Endothelial cell of umbilical vein (primary cell): ENCODE data around the gene EVX2. TPM values are rescaled to one million over a fixed set of nuclear protein-coding genes. Genes with fewer than 3 reads are reported as not detected.

Experiments
- BruUV-seq: library from RNA; stranded (reverse); fragments of 400-500 nt; replicated peaks from 2 replicates; lab custom pipeline; 2021; lab: Mats Ljungman, UMichigan
- CTCF ChIA-PET: fragments of 300-600, 350-600 bp; sonication (Branson Sonifier 250); formaldehyde crosslinking; loops from one replicate; lab custom pipeline; 2021; ENCODE audit warnings: antibody characterized with exemption, inconsistent platforms; lab: Charles Lee
- POLR2A ChIA-PET: fragments of 300-600, 350-600 bp; sonication (Branson Sonifier 250); formaldehyde crosslinking; loops from one replicate; lab custom pipeline; 2021; ENCODE audit warnings: antibody characterized with exemption, inconsistent platforms; lab: Charles Lee
- DNase-seq: peaks from one replicate; pipeline ENCODE4 v3.0.0-alpha.2; 2011; ENCODE audit warnings: low read depth, low spot score
- FAIRE-seq: peaks from 2 replicates; lab custom pipeline; 2011; peaks lifted over from hg19 to GRCh38; lab: Jason Lieb, UNC
- H2AFZ ChIP-seq: 2 replicates; pipeline ENCODE4 v1.6.0; 2012; ENCODE audit warnings: low read depth, low read length, control low read depth, inconsistent platforms
- H3K27ac ChIP-seq: 2 replicates; pipeline ENCODE4 v1.5.1; 2011; ENCODE audit warnings: low read depth, mild to moderate bottlenecking, control low read depth, low read length, moderate library complexity; ENCODE audit not compliant: insufficient read depth
- H3K27me3 ChIP-seq, 2 experiments: 2 replicates each; pipeline versions ENCODE4 v1.6.0 to v1.6.1; 2011; ENCODE audit warnings: low read length in 2 of 2, mixed read lengths in 1 of 2; ENCODE audit not compliant: control insufficient read depth in 2 of 2, insufficient read depth in 2 of 2
- H3K36me3 ChIP-seq, 2 experiments: 2 replicates in 1 of 2; 3 replicates in 1 of 2; pipeline ENCODE4 v1.5.1; 2011; ENCODE audit warnings: low read length in 2 of 2, mild to moderate bottlenecking in 1 of 2, moderate library complexity in 1 of 2; ENCODE audit not compliant: control insufficient read depth in 2 of 2, insufficient read depth in 2 of 2; ENCODE audit errors: extremely low read depth in 1 of 2
- H3K4me1 ChIP-seq: 3 replicates; pipeline ENCODE4 v1.5.1; 2011; ENCODE audit warnings: mild to moderate bottlenecking, low read length; ENCODE audit not compliant: control insufficient read depth, insufficient read depth; ENCODE audit errors: extremely low read depth
- H3K4me2 ChIP-seq: 2 replicates; pipeline ENCODE4 v1.6.1; 2011; ENCODE audit warnings: low read length, control low read depth, mixed read lengths; ENCODE audit not compliant: insufficient read depth
- H3K4me3 ChIP-seq, 3 experiments: fragments of 200-600 bp in 1 of 3; sonication (generic), shearing (Covaris generic) in 1 of 3; replicated peaks in 1 of 3; 2 replicates each; pipeline ENCODE4 v1.5.1; 2011 to 2016; ENCODE audit warnings: control low read depth in 3 of 3, low read length in 3 of 3, mild to moderate bottlenecking in 2 of 3, inconsistent platforms in 1 of 3, low read depth in 1 of 3, moderate library complexity in 1 of 3; ENCODE audit not compliant: insufficient read depth in 1 of 3
- H3K79me2 ChIP-seq: 2 replicates; pipeline ENCODE4 v1.6.0; 2012; ENCODE audit warnings: low read length, inconsistent platforms; ENCODE audit not compliant: control insufficient read depth, insufficient read depth
- H3K9ac ChIP-seq: replicated peaks from 2 replicates; pipeline ENCODE3; 2011; ENCODE audit warnings: low read length, control low read depth; ENCODE audit not compliant: insufficient read depth; ENCODE audit errors: extremely low read depth
- H3K9me1 ChIP-seq: replicated peaks from 3 replicates; pipeline ENCODE4 v1.6.0; 2011; ENCODE audit warnings: mild to moderate bottlenecking, low read length; ENCODE audit not compliant: control insufficient read depth, insufficient read depth; ENCODE audit errors: extremely low read depth
- H3K9me3 ChIP-seq: replicated peaks from 2 replicates; pipeline ENCODE4 v1.5.1; 2012; ENCODE audit warnings: low read length, inconsistent platforms; ENCODE audit not compliant: control insufficient read depth, insufficient read depth
- H4K20me1 ChIP-seq: replicated peaks from 2 replicates; pipeline ENCODE3; 2011; ENCODE audit warnings: mild to moderate bottlenecking, low read length; ENCODE audit not compliant: control insufficient read depth, insufficient read depth; ENCODE audit errors: extremely low read depth
- EZH2 ChIP-seq: IDR thresholded peaks from 2 replicates; pipeline ENCODE4 v1.6.1; 2012; ENCODE audit warnings: borderline replicate concordance, low read depth, mild to moderate bottlenecking, moderate library complexity, low read length, inconsistent platforms; ENCODE audit not compliant: severe bottlenecking
- FOS ChIP-seq: IDR thresholded peaks from 2 replicates; pipeline ENCODE4 v1.6.1; 2011; ENCODE audit warnings: mild to moderate bottlenecking, low read length, moderate library complexity, borderline replicate concordance; ENCODE audit not compliant: insufficient read depth
- GATA2 ChIP-seq: IDR thresholded peaks from 2 replicates; pipeline ENCODE4 v1.7.0; 2011; ENCODE audit warnings: low read depth, mild to moderate bottlenecking, moderate library complexity, mixed read lengths, low read length; ENCODE audit not compliant: insufficient read length, insufficient read depth
- JUN ChIP-seq: IDR thresholded peaks from 2 replicates; pipeline ENCODE4 v1.6.1; 2011; ENCODE audit warnings: borderline replicate concordance, low read depth; ENCODE audit not compliant: insufficient read length, insufficient read depth
- MAX ChIP-seq: IDR thresholded peaks from 2 replicates; pipeline ENCODE4 v1.6.1; 2011; ENCODE audit not compliant: insufficient read depth, insufficient read length
- MYC ChIP-seq: IDR thresholded peaks from one replicate; pipeline ENCODE4 v1.6.1; 2011; ENCODE audit warnings: mild to moderate bottlenecking, low read depth, low read length
- POLR2A ChIP-seq: IDR thresholded peaks from 2 replicates; pipeline ENCODE4 v1.6.1; 2012; ENCODE audit warnings: low read depth, mild to moderate bottlenecking, control low read depth, low read length
- POLR2AphosphoS5 ChIP-seq: IDR thresholded peaks from 2 replicates; pipeline ENCODE4 v1.6.1; 2012; ENCODE audit warnings: low read depth, mild to moderate bottlenecking, control low read depth, low read length, moderate library complexity; ENCODE audit not compliant: insufficient read depth
- dilution Hi-C: fragments of 300-500 bp; cut with MboI; formaldehyde crosslinking; loops from one replicate; pipeline ENCODE4 v1.15.0; 2019; ENCODE audit warnings: low sequenced_read_pairs; ENCODE audit not compliant: extremely low pct_ligation_motif_present
- intact Hi-C: fragments of 100-400 bp; cut with micrococcal nuclease; formaldehyde crosslinking; loops from one replicate; pipeline ENCODE4 v1.10.0; 2022
- polyA plus RNA-seq, 4 experiments: library from polyadenylated mRNA; depleted of rRNA in 3 of 4; stranded (reverse) in 3 of 4; unstranded in 1 of 4; fragments of >200 nt; gene quantifications; 2 replicates each; pipeline versions ENCODE4 v1.2.1 to v1.2.3, GENCODE V29; 2011 to 2012; ENCODE audit warnings: missing spikeins in 1 of 4
- total RNA-seq: library from RNA; stranded (reverse); gene quantifications from 2 replicates; pipeline ENCODE4 v1.2.3, GENCODE V29; 2021
- TF ChIP-seq, protein P1 (sequence below), 2 donors: IDR thresholded peaks; 1 replicate in 1 of 2; 2 replicates in 1 of 2; pipeline ENCODE4 v1.5.1; 2011; ENCODE audit warnings: low read length in 2 of 2, mild to moderate bottlenecking in 2 of 2, moderate library complexity in 2 of 2, control low read depth in 1 of 2, inconsistent platforms in 1 of 2, low read depth in 1 of 2; ENCODE audit not compliant: insufficient read depth in 1 of 2; ENCODE audit errors: extremely low read depth in 1 of 2

Gene EVX2
- total and polyA plus RNA-seq, 2 donors (not counting 3 experiments of a cell fraction or from before 2014, with no cell fraction given) = not detected

DNA sequence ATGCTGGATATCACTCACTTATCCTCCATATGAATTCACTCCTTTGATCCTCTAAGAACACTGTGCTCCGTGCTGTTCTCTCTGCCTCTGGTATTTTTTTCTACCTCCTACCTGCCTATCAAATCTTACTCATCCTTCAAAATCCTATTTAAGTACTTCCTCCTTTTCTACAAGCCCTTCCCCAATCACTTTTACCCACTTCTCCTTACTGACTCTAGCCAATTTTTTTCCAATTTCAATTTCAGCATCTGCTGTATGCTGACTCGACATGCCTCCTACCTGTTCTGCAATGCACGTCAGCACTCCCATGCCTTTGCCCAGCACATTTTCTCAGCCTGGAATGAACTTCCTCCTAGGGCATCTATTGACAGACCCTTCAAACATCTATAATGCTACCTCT, 44.4 kb downstream of the EVX2 start:
- Histone ChIP-seq H3K79me2 (no peaks in the 10 kb centered on the region), H3K9me3 (no peaks in the 10 kb centered on the region), H2AFZ (no peak overlapping the region), H3K9me1 (no peaks in the 10 kb centered on the region), H3K27ac (no peak overlapping the region), H3K36me3 (no peaks in the 10 kb centered on the region), H3K4me2 (no peak overlapping the region), H3K27me3 (peaks cover 3 to 7% of the 10 kb centered on the region in 2 experiments), H3K9ac (no peak overlapping the region), H3K4me3 (no peak overlapping the region), H4K20me1 (no peaks in the 10 kb centered on the region), H3K4me1 (no peaks in the 10 kb centered on the region)
- dilution Hi-C loops (no loop called here), intact Hi-C loops (no loop called here)
- DNase-seq (no peak), FAIRE-seq (no peak)
- ChIA-PET POLR2A (no interaction called here), CTCF (no interaction called here)
- BruUV-seq = no TSS peak
- TF ChIP-seq MYC (no peak), EZH2 (no peak), POLR2A (no peak), JUN (no peak), MAX (no peak), FOS (no peak), POLR2AphosphoS5 (no peak), GATA2 (no peak)
- TF ChIP-seq, protein P1, sequence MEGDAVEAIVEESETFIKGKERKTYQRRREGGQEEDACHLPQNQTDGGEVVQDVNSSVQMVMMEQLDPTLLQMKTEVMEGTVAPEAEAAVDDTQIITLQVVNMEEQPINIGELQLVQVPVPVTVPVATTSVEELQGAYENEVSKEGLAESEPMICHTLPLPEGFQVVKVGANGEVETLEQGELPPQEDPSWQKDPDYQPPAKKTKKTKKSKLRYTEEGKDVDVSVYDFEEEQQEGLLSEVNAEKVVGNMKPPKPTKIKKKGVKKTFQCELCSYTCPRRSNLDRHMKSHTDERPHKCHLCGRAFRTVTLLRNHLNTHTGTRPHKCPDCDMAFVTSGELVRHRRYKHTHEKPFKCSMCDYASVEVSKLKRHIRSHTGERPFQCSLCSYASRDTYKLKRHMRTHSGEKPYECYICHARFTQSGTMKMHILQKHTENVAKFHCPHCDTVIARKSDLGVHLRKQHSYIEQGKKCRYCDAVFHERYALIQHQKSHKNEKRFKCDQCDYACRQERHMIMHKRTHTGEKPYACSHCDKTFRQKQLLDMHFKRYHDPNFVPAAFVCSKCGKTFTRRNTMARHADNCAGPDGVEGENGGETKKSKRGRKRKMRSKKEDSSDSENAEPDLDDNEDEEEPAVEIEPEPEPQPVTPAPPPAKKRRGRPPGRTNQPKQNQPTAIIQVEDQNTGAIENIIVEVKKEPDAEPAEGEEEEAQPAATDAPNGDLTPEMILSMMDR (IDR thresholded peaks at IDR 0.05; ENCODE audit: extremely low read depth in 1 of 2, insufficient read depth in 1 of 2, low read depth in 1 of 2, low read length in 2 of 2) = no peak
